Measurements from ENCODE around the gene FAM187B.

DNA sequence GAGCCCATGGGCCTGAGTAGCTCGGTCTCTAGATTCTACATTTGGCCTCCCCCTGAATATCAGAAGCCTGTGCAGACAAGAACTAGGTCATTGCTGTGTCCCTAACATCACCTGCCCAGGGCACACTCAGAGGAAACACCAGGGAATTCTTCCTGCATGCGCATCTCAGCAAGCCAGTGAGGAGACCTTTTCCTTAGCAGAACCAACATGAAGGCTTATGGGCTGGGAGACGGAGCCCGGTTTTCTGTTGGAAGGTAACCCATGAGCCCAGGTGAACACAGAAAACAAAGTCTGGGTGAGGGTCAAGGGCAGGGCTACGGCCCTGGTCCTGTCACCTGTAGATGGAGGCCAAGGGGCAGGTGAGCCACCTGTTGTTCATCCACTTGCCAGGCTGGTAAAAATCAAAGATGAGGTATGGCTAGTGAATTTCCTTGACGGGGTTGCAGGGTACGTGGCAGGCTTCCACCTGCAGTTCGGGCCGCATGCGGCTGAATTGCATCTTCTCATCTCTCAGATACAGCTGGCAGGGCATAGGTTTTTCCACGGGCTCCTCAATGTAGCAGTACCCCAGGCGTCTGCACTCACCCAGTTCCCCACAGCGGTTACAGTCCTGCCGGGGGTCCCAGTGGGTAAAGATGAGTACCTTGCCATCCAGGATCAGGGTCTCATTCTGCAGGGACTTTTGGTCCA is 3.6 kb upstream of the FAM187B start:
- TF ChIP-seq CTCF (IDR thresholded peaks at IDR 0.05; ENCODE audit: low read depth, low read length, missing input control) (no peak), YY1 (IDR thresholded peaks at IDR 0.05) (no peak), RAD21 (IDR thresholded peaks at IDR 0.05) (no peak), FOXA2 (IDR thresholded peaks at IDR 0.05) (no peak), MAX (IDR thresholded peaks at IDR 0.05) (no peak), TAF1 (conservative IDR thresholded peaks at IDR 0.05) (no peak), NR2F2 (IDR thresholded peaks at IDR 0.05) (no peak), SP1 (IDR thresholded peaks at IDR 0.05) (no peak), GABPA (IDR thresholded peaks at IDR 0.05 in 1 of 2, conservative IDR thresholded peaks at IDR 0.05 in 1 of 2) (no peak), RXRA (IDR thresholded peaks at IDR 0.05) (no peak), REST (IDR thresholded peaks at IDR 0.05) (no peak)
- TF ChIP-seq, protein P1, sequence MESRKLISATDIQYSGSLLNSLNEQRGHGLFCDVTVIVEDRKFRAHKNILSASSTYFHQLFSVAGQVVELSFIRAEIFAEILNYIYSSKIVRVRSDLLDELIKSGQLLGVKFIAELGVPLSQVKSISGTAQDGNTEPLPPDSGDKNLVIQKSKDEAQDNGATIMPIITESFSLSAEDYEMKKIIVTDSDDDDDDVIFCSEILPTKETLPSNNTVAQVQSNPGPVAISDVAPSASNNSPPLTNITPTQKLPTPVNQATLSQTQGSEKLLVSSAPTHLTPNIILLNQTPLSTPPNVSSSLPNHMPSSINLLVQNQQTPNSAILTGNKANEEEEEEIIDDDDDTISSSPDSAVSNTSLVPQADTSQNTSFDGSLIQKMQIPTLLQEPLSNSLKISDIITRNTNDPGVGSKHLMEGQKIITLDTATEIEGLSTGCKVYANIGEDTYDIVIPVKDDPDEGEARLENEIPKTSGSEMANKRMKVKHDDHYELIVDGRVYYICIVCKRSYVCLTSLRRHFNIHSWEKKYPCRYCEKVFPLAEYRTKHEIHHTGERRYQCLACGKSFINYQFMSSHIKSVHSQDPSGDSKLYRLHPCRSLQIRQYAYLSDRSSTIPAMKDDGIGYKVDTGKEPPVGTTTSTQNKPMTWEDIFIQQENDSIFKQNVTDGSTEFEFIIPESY (IDR thresholded peaks at IDR 0.05), result no peak

All from liver (tissue), 3 donors.